HL-60 (cell line): ENCODE data around the gene PRR5.

Experiments used
- GABPA ChIP-seq: IDR thresholded peaks from 2 replicates; pipeline ENCODE4 v1.6.1; 2012; ENCODE audit warnings: low read depth
- POLR2AphosphoS5 ChIP-seq: IDR thresholded peaks from 2 replicates; pipeline ENCODE4 v1.6.1; 2012; ENCODE audit warnings: low read depth
- SPI1 ChIP-seq: IDR thresholded peaks from 2 replicates; pipeline ENCODE4 v1.6.1; 2012; ENCODE audit warnings: low read depth, mild to moderate bottlenecking, borderline replicate concordance
- TF ChIP-seq, protein P1 (sequence below): IDR thresholded peaks from one replicate; pipeline ENCODE4 v1.5.1; 2011; ENCODE audit warnings: low read length, control low read depth, inconsistent platforms; ENCODE audit not compliant: insufficient read depth
- TF ChIP-seq, protein P2 (sequence below): IDR thresholded peaks from 2 replicates; pipeline ENCODE4 v1.6.1; 2012; ENCODE audit warnings: low read depth; ENCODE audit not compliant: insufficient replicate concordance

DNA sequence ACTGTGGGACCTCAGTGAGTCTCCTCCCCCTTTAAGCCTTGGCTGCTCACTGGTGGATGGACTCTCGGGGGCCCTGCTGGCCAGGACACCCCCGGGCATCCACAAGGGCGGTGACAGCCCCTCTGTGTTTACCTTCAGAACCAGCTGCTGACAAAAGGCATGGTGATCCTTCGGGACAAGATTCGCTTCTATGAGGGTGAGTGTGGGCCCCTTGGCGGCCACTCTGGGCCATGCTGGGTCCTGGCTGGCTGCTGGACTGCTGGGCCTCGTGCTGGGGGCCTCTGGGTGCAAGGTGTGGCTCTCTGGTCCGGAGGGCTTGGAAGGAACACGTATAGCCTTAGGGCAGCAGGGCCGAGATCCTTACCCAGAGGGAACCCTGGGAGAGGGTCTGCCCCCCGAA is 24.4 kb downstream of the PRR5 start:
- TF ChIP-seq, protein P1, sequence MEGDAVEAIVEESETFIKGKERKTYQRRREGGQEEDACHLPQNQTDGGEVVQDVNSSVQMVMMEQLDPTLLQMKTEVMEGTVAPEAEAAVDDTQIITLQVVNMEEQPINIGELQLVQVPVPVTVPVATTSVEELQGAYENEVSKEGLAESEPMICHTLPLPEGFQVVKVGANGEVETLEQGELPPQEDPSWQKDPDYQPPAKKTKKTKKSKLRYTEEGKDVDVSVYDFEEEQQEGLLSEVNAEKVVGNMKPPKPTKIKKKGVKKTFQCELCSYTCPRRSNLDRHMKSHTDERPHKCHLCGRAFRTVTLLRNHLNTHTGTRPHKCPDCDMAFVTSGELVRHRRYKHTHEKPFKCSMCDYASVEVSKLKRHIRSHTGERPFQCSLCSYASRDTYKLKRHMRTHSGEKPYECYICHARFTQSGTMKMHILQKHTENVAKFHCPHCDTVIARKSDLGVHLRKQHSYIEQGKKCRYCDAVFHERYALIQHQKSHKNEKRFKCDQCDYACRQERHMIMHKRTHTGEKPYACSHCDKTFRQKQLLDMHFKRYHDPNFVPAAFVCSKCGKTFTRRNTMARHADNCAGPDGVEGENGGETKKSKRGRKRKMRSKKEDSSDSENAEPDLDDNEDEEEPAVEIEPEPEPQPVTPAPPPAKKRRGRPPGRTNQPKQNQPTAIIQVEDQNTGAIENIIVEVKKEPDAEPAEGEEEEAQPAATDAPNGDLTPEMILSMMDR = no peak
- no peak for TF ChIP-seq GABPA
- no peak for TF ChIP-seq POLR2AphosphoS5
- TF ChIP-seq, protein P2, sequence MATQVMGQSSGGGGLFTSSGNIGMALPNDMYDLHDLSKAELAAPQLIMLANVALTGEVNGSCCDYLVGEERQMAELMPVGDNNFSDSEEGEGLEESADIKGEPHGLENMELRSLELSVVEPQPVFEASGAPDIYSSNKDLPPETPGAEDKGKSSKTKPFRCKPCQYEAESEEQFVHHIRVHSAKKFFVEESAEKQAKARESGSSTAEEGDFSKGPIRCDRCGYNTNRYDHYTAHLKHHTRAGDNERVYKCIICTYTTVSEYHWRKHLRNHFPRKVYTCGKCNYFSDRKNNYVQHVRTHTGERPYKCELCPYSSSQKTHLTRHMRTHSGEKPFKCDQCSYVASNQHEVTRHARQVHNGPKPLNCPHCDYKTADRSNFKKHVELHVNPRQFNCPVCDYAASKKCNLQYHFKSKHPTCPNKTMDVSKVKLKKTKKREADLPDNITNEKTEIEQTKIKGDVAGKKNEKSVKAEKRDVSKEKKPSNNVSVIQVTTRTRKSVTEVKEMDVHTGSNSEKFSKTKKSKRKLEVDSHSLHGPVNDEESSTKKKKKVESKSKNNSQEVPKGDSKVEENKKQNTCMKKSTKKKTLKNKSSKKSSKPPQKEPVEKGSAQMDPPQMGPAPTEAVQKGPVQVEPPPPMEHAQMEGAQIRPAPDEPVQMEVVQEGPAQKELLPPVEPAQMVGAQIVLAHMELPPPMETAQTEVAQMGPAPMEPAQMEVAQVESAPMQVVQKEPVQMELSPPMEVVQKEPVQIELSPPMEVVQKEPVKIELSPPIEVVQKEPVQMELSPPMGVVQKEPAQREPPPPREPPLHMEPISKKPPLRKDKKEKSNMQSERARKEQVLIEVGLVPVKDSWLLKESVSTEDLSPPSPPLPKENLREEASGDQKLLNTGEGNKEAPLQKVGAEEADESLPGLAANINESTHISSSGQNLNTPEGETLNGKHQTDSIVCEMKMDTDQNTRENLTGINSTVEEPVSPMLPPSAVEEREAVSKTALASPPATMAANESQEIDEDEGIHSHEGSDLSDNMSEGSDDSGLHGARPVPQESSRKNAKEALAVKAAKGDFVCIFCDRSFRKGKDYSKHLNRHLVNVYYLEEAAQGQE = no peak
- TF ChIP-seq SPI1 = no peak
